IMR-90 (cell line): ENCODE results near the gene LHFPL6. TPM values are rescaled to one million over a fixed set of nuclear protein-coding genes. Genes with fewer than 3 reads are reported as not detected.

Experiments
- ATAC-seq: fragments of 200-7000 bp; cut with Tn5 transposase; 2 replicates; pipeline ENCODE4 v1.9.1; 2020; ENCODE audit warnings: low read depth, mild to moderate bottlenecking, moderate library complexity
- BruUV-seq: library from RNA; stranded (reverse); fragments of 400-500 nt; replicated peaks from 2 replicates; lab custom pipeline; 2021; lab: Mats Ljungman, UMichigan
- CTCF ChIA-PET: fragments of 300-600 bp; formaldehyde crosslinking; extraction: SDS; loops from one replicate; lab custom pipeline; 2021; ENCODE audit warnings: antibody characterized with exemption; lab: Yijun Ruan, JAX
- POLR2A ChIA-PET: fragments of 300-600 bp; sonication (Branson Sonifier 250); formaldehyde crosslinking; loops from one replicate; lab custom pipeline; 2022; ENCODE audit warnings: antibody characterized with exemption; ENCODE audit not compliant: unreplicated experiment; lab: Charles Lee
- DNase-seq: peaks from one replicate; pipeline ENCODE4 v3.0.0; 2013
- H2AFZ ChIP-seq: replicated peaks from 2 replicates; pipeline ENCODE3; 2013; ENCODE audit warnings: low read length, mild to moderate bottlenecking; ENCODE audit not compliant: poor library complexity
- H2AK5ac ChIP-seq: 2 replicates; pipeline ENCODE4 v1.6.1; 2013; ENCODE audit warnings: low read depth, low read length, inconsistent platforms
- H2AK9ac ChIP-seq: replicated peaks from 2 replicates; pipeline ENCODE3; 2013; ENCODE audit warnings: mild to moderate bottlenecking, low read depth, low read length, moderate library complexity; ENCODE audit not compliant: poor library complexity
- H2BK120ac ChIP-seq: 2 replicates; pipeline ENCODE4 v1.6.1; 2013; ENCODE audit warnings: low read depth, low read length, inconsistent platforms
- H2BK15ac ChIP-seq: 3 replicates; pipeline ENCODE4 v1.6.1; 2013; ENCODE audit warnings: low read depth, low read length, inconsistent platforms
- H2BK20ac ChIP-seq: 2 replicates; pipeline ENCODE4 v1.6.1; 2013; ENCODE audit warnings: low read depth, mild to moderate bottlenecking, inconsistent platforms, low read length, moderate library complexity
- H2BK5ac ChIP-seq: 2 replicates; pipeline ENCODE4 v1.6.1; 2013; ENCODE audit warnings: mild to moderate bottlenecking, low read depth, low read length, inconsistent platforms; ENCODE audit not compliant: poor library complexity, severe bottlenecking
- H3K14ac ChIP-seq: replicated peaks from 2 replicates; pipeline ENCODE4 v1.6.1; 2013; ENCODE audit warnings: low read depth, low read length, inconsistent platforms
- H3K18ac ChIP-seq: 2 replicates; pipeline ENCODE4 v1.6.1; 2013; ENCODE audit warnings: low read depth, low read length, control low read depth
- H3K23ac ChIP-seq: 2 replicates; pipeline ENCODE4 v1.6.1; 2013; ENCODE audit warnings: low read depth, low read length, inconsistent platforms
- H3K27ac ChIP-seq: 2 replicates; pipeline ENCODE4 v1.5.1; 2013; ENCODE audit warnings: mild to moderate bottlenecking, control low read depth, low read length; ENCODE audit not compliant: insufficient read depth
- H3K27me3 ChIP-seq: 2 replicates; pipeline ENCODE4 v1.6.1; 2013; ENCODE audit warnings: low read length; ENCODE audit not compliant: control insufficient read depth, insufficient read depth
- H3K36me3 ChIP-seq: 2 replicates; pipeline ENCODE4 v1.6.1; 2013; ENCODE audit warnings: low read length, mixed read lengths; ENCODE audit not compliant: control insufficient read depth, insufficient read depth
- H3K4ac ChIP-seq: 2 replicates; pipeline ENCODE4 v1.6.1; 2013; ENCODE audit warnings: low read depth, low read length, inconsistent platforms
- H3K4me1 ChIP-seq: 2 replicates; pipeline ENCODE4 v1.6.1; 2013; ENCODE audit warnings: low read length, mixed read lengths; ENCODE audit not compliant: control insufficient read depth, insufficient read depth
- H3K4me2 ChIP-seq: 2 replicates; pipeline ENCODE4 v1.6.1; 2013; ENCODE audit warnings: low read depth, mild to moderate bottlenecking, control low read depth, low read length, moderate library complexity
- H3K4me3 ChIP-seq: 2 replicates; pipeline ENCODE4 v1.5.1; 2013; ENCODE audit warnings: low read depth, mild to moderate bottlenecking, control low read depth, low read length, moderate library complexity; ENCODE audit not compliant: insufficient read depth
- H3K56ac ChIP-seq: 2 replicates; pipeline ENCODE4 v1.6.1; 2013; ENCODE audit warnings: low read length, inconsistent platforms; ENCODE audit not compliant: insufficient read depth; ENCODE audit errors: extremely low read depth
- H3K79me1 ChIP-seq, 2 experiments: 2 replicates each; pipeline ENCODE4 v1.6.1; 2013; ENCODE audit warnings: low read length in 2 of 2, inconsistent platforms in 1 of 2, low read depth in 1 of 2
- H3K9ac ChIP-seq: 2 replicates; pipeline ENCODE4 v1.6.1; 2013; ENCODE audit warnings: low read depth, low read length, control low read depth
- H3K9me1 ChIP-seq: 2 replicates; pipeline ENCODE4 v1.6.1; 2013; ENCODE audit warnings: low read length, inconsistent platforms; ENCODE audit not compliant: insufficient read depth
- H3K9me3 ChIP-seq: 2 replicates; pipeline ENCODE4 v1.6.1; 2013; ENCODE audit warnings: low read length; ENCODE audit not compliant: control insufficient read depth, insufficient read depth
- H4K20me1 ChIP-seq: 2 replicates; pipeline ENCODE4 v1.6.1; 2013; ENCODE audit warnings: low read length, inconsistent platforms; ENCODE audit not compliant: insufficient read depth
- H4K5ac ChIP-seq: 2 replicates; pipeline ENCODE4 v1.6.1; 2013; ENCODE audit warnings: mild to moderate bottlenecking, low read depth, low read length, control low read depth
- H4K8ac ChIP-seq, 2 experiments: 2 replicates each; pipeline ENCODE4 v1.6.1; 2013; ENCODE audit warnings: low read depth in 2 of 2, low read length in 2 of 2, control low read depth in 1 of 2, inconsistent platforms in 1 of 2
- H4K91ac ChIP-seq: 2 replicates; pipeline ENCODE4 v1.6.1; 2013; ENCODE audit warnings: low read depth, low read length, inconsistent platforms; ENCODE audit not compliant: insufficient read depth
- CEBPB ChIP-seq: IDR thresholded peaks from 2 replicates; pipeline ENCODE4 v1.6.1; 2012; ENCODE audit warnings: low read depth, low read length, improper control_type of control experiment
- MAFK ChIP-seq: IDR thresholded peaks from 2 replicates; pipeline ENCODE4 v1.6.1; 2012; ENCODE audit warnings: low read depth, low read length, improper control_type of control experiment
- MAZ ChIP-seq: IDR thresholded peaks from 2 replicates; pipeline ENCODE4 v1.6.1; 2012; ENCODE audit warnings: low read depth, mild to moderate bottlenecking, low read length, improper control_type of control experiment, moderate library complexity, borderline replicate concordance
- POLR2A ChIP-seq: IDR thresholded peaks from 2 replicates; pipeline ENCODE4 v1.6.1; 2012; ENCODE audit warnings: mild to moderate bottlenecking, low read depth, low read length
- SMC3 ChIP-seq: fragments of 150-350 bp; IDR thresholded peaks from 2 replicates; pipeline ENCODE4 v1.6.1; 2016; ENCODE audit warnings: low read depth, mild to moderate bottlenecking, antibody characterized with exemption, low read length, moderate library complexity
- USF2 ChIP-seq: fragments of 150-350 bp; IDR thresholded peaks from 2 replicates; pipeline ENCODE4 v1.6.1; 2017; ENCODE audit warnings: mild to moderate bottlenecking, antibody characterized with exemption, low read length, low read depth
- WGBS, 2 experiments: methylation state at CpG; one replicate each; pipeline versions ENCODE4 v1.1.5 to v1.1.7; 2013; ENCODE audit warnings: missing lambda C conversion rate in 2 of 2; ENCODE audit not compliant: insufficient read length in 1 of 2; ENCODE audit errors: extremely low coverage in 2 of 2; 5-methylcytosine and 5-hydroxymethylcytosine counted together
- dilution Hi-C: fragments of 300-500 bp; cut with HindIII; formaldehyde crosslinking; loops from one replicate; pipeline ENCODE4 v1.14.3; 2018; ENCODE audit warnings: low sequenced_read_pairs; ENCODE audit not compliant: unreplicated experiment
- in situ Hi-C: fragments of 300-500 bp; cut with MboI; formaldehyde crosslinking; loops from 3 replicates; pipeline ENCODE4 v1.14.3; 2019; ENCODE audit warnings: low sequenced_read_pairs, inconsistent platforms, mixed read lengths
- intact Hi-C: fragments of 100-400 bp; cut with micrococcal nuclease; formaldehyde crosslinking; loops from 2 replicates; pipeline ENCODE4 v1.10.0; 2022
- polyA plus RNA-seq, 3 experiments: library from polyadenylated mRNA; depleted of rRNA; stranded (reverse); fragments of >200 nt; gene quantifications; 2 replicates each; pipeline ENCODE4 v1.2.3, GENCODE V29; 2012; ENCODE audit warnings: low replicate concordance in 1 of 3
- total RNA-seq: library from RNA; depleted of rRNA; stranded (reverse); fragments of >200 nt; gene quantifications from 2 replicates; pipeline ENCODE4 v1.2.3, GENCODE V29; 2012

Gene LHFPL6
- total and polyA plus RNA-seq, 2 of the 4 experiments (the other 2 are of a cell fraction) = 24.7 to 36.1 TPM

- intact Hi-C loops = no loop called here
- H2BK120ac ChIP-seq = no peak overlapping the region
- H3K14ac ChIP-seq = no peak overlapping the region
- H3K56ac ChIP-seq = no peak overlapping the region
- H3K9ac ChIP-seq = no peak overlapping the region
- dilution Hi-C loops = no loop called here
- H2BK15ac ChIP-seq = no peak overlapping the region
- H2BK20ac ChIP-seq = no peak overlapping the region
- in situ Hi-C loops = no loop called here
- no peak overlapping the region for H2AK5ac ChIP-seq
- peaks cover 4% of the 10 kb centered on the region for H3K27me3 ChIP-seq
- H3K23ac ChIP-seq = no peak overlapping the region
- no peaks in the 10 kb centered on the region for H3K36me3 ChIP-seq
- no peaks in the 10 kb centered on the region for H3K4me1 ChIP-seq
- H2AFZ ChIP-seq = no peak overlapping the region
- H3K9me3 ChIP-seq = no peaks in the 10 kb centered on the region
- no CpG with 5 or more reads among the region's 1 CpG for WGBS, 2 experiments
- no peaks in the 10 kb centered on the region for H4K20me1 ChIP-seq
- H3K4me2 ChIP-seq = no peak overlapping the region
- H4K5ac ChIP-seq = no peak overlapping the region
- ATAC-seq = no peak
- no TSS peak for BruUV-seq
- H3K4ac ChIP-seq = no peak overlapping the region
- ChIA-PET POLR2A (no interaction called here), CTCF (no interaction called here)
- H2AK9ac ChIP-seq = no peak overlapping the region
- H3K4me3 ChIP-seq = no peak overlapping the region
- H3K79me1 ChIP-seq = no peaks in the 10 kb centered on the region
- no peak overlapping the region for H4K91ac ChIP-seq
- TF ChIP-seq MAFK (no peak), MAZ (no peak), SMC3 (no peak), POLR2A (no peak), USF2 (no peak), CEBPB (no peak)
- no peak overlapping the region for H2BK5ac ChIP-seq
- no peak overlapping the region for H3K18ac ChIP-seq
- no peak overlapping the region for H4K8ac ChIP-seq
- H3K27ac ChIP-seq = no peak overlapping the region
- no peaks in the 10 kb centered on the region for H3K9me1 ChIP-seq
- DNase-seq = no peak
These were observed 28.3 kb upstream of the LHFPL6 start for GRCh38 chr13:39631307-39631706.
